ENCODE data around the gene CTSW.

Gene CTSW

GRCh38 chr11:65854161-65854592 lies 25.5 kb upstream of the CTSW start:
- no peak overlapping the region for H3K4me3 ChIP-seq (ENCODE audit: low read depth, low read length)
- peaks cover 2% of the 10 kb centered on the region; the same call in 1 of the 2 replicates for H3K4me1 ChIP-seq (ENCODE audit: control insufficient read depth, insufficient read depth, low read length)
- H3K27ac ChIP-seq (ENCODE audit: extremely low read depth, low read depth, low read length), result no peak overlapping the region
- ChIA-PET CTCF (no interaction called here), POLR2A (no interaction called here)
- no peaks in the 10 kb centered on the region for H3K9me3 ChIP-seq (ENCODE audit: control insufficient read depth, insufficient read depth, low read depth, low read length)
- peaks cover 0 to 56% of the 10 kb centered on the region in 2 experiments; a peak in 1 of 3 replicates for H3K36me3 ChIP-seq (ENCODE audit: control insufficient read depth in 2 of 2, insufficient read depth in 1 of 2, low read length in 2 of 2)
- TF ChIP-seq, protein P1, sequence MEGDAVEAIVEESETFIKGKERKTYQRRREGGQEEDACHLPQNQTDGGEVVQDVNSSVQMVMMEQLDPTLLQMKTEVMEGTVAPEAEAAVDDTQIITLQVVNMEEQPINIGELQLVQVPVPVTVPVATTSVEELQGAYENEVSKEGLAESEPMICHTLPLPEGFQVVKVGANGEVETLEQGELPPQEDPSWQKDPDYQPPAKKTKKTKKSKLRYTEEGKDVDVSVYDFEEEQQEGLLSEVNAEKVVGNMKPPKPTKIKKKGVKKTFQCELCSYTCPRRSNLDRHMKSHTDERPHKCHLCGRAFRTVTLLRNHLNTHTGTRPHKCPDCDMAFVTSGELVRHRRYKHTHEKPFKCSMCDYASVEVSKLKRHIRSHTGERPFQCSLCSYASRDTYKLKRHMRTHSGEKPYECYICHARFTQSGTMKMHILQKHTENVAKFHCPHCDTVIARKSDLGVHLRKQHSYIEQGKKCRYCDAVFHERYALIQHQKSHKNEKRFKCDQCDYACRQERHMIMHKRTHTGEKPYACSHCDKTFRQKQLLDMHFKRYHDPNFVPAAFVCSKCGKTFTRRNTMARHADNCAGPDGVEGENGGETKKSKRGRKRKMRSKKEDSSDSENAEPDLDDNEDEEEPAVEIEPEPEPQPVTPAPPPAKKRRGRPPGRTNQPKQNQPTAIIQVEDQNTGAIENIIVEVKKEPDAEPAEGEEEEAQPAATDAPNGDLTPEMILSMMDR (tag by site-specific recombination; IDR thresholded peaks at IDR 0.05), result no peak
- TF ChIP-seq ZNF660 (tag by site-specific recombination; IDR thresholded peaks at IDR 0.05) (no peak), ZNF555 (tag by site-specific recombination; conservative IDR thresholded peaks at IDR 0.05) (no peak), ZNF341 (tag by site-specific recombination; IDR thresholded peaks at IDR 0.05; ENCODE audit: low read depth) (no peak), ZNF843 (tag by site-specific recombination; IDR thresholded peaks at IDR 0.05) (no peak), ZNF155 (tag by site-specific recombination; IDR thresholded peaks at IDR 0.05) (no peak), ZNF747 (tag by site-specific recombination; IDR thresholded peaks at IDR 0.05) (no peak), PATZ1 (tag by site-specific recombination; IDR thresholded peaks at IDR 0.05) (no peak), KLF10 (tag by site-specific recombination; IDR thresholded peaks at IDR 0.05) (no peak), SP3 (tag by site-specific recombination; IDR thresholded peaks at IDR 0.05) (no peak), ZBTB1 (tag by site-specific recombination; IDR thresholded peaks at IDR 0.05) (no peak), ZBTB17 (tag by site-specific recombination; IDR thresholded peaks at IDR 0.05) (no peak), ZNF292 (tag by site-specific recombination; IDR thresholded peaks at IDR 0.05; ENCODE audit: borderline replicate concordance, low read depth) (no peak), ZNF560 (tag by site-specific recombination; IDR thresholded peaks at IDR 0.05; ENCODE audit: borderline replicate concordance) (no peak), ZNF785 (tag by site-specific recombination; IDR thresholded peaks at IDR 0.05) (no peak), ZNF132 (tag by site-specific recombination; IDR thresholded peaks at IDR 0.05; ENCODE audit: borderline replicate concordance) (no peak), ZBTB7A (tag by site-specific recombination; IDR thresholded peaks at IDR 0.05; ENCODE audit: low read depth) (no peak)
- TF ChIP-seq, protein P2, sequence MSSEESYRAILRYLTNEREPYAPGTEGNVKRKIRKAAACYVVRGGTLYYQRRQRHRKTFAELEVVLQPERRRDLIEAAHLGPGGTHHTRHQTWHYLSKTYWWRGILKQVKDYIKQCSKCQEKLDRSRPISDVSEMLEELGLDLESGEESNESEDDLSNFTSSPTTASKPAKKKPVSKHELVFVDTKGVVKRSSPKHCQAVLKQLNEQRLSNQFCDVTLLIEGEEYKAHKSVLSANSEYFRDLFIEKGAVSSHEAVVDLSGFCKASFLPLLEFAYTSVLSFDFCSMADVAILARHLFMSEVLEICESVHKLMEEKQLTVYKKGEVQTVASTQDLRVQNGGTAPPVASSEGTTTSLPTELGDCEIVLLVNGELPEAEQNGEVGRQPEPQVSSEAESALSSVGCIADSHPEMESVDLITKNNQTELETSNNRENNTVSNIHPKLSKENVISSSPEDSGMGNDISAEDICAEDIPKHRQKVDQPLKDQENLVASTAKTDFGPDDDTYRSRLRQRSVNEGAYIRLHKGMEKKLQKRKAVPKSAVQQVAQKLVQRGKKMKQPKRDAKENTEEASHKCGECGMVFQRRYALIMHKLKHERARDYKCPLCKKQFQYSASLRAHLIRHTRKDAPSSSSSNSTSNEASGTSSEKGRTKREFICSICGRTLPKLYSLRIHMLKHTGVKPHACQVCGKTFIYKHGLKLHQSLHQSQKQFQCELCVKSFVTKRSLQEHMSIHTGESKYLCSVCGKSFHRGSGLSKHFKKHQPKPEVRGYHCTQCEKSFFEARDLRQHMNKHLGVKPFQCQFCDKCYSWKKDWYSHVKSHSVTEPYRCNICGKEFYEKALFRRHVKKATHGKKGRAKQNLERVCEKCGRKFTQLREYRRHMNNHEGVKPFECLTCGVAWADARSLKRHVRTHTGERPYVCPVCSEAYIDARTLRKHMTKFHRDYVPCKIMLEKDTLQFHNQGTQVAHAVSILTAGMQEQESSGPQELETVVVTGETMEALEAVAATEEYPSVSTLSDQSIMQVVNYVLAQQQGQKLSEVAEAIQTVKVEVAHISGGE (tag by site-specific recombination; conservative IDR thresholded peaks at IDR 0.05; ENCODE audit: low read depth), result no peak

Data from HEK293 (cell line).